Measurements from ENCODE around the gene FAM217A. TPM values are rescaled to one million over a fixed set of nuclear protein-coding genes. Genes with fewer than 3 reads are reported as not detected.

The FAM217A gene
- total RNA-seq, 1 experiment from 2014 or later = not detected

GRCh38 chr6:4059115-4059777 is 19.7 kb downstream of the FAM217A start:
- CTCF ChIA-PET = no interaction called here
- intact Hi-C loops (cut with micrococcal nuclease) = loop anchor here (5.0 kb wide), 1 partner anchor 153 kb away; no protein-coding TSS in a partner anchor
- POLR2A ChIA-PET = no interaction called here
- peaks cover 23% of the 10 kb centered on the region for H3K79me2 ChIP-seq (ENCODE audit: insufficient read depth, low read length)
- H2AFZ ChIP-seq (ENCODE audit: low read depth, low read length, poor library complexity, severe bottlenecking) = no peak overlapping the region
- DNase-seq (ENCODE audit: low read depth, low spot score) = no peak
- TF ChIP-seq POLR2AphosphoS5 (IDR thresholded peaks at IDR 0.05; ENCODE audit: low read depth, low read length) (no peak), TCF7L2 (IDR thresholded peaks at IDR 0.05; ENCODE audit: borderline replicate concordance, extremely low read depth, insufficient read depth, insufficient read length) (no peak)
- peaks cover 9% of the 10 kb centered on the region; the same call in 1 of the 2 replicates for H4K20me1 ChIP-seq (ENCODE audit: insufficient read depth)
- BruUV-seq (replicated peaks) = no TSS peak
- peaks cover 0 to 21% of the 10 kb centered on the region in 2 experiments; a peak in 2 of 4 replicates for H3K4me1 ChIP-seq (ENCODE audit: control insufficient read depth in 1 of 2, insufficient read depth in 2 of 2, low read length in 2 of 2)
- peak; percentile 55; the same call in 1 of the 2 replicates for ATAC-seq
- H3K36me3 ChIP-seq (ENCODE audit: control insufficient read depth in 1 of 2, insufficient read depth in 2 of 2, low read length in 2 of 2) = peaks cover 61 to 71% of the 10 kb centered on the region in 2 experiments
- H3K27me3 ChIP-seq (ENCODE audit: insufficient read depth, low read length) = no peaks in the 10 kb centered on the region
- H3K27ac ChIP-seq (ENCODE audit: low read depth, low read length) = no peak overlapping the region
- H3K9me3 ChIP-seq (ENCODE audit: control insufficient read depth in 1 of 2, insufficient read depth in 1 of 2, low read depth in 1 of 2, low read length in 2 of 2) = no peaks in the 10 kb centered on the region
- H3K9me2 ChIP-seq (ENCODE audit: insufficient read depth) = no peaks in the 10 kb centered on the region
- no peak overlapping the region for H3K4me3 ChIP-seq (replicated peaks in 1 of 2; ENCODE audit: low read depth in 1 of 2, low read length in 2 of 2)
- H3K9ac ChIP-seq (ENCODE audit: low read length) = no peak overlapping the region
- RAD21 ChIA-PET (ENCODE audit: low non-redundant PET in 1 of 2, low total read pairs in 2 of 2, uncharacterized antibody in 2 of 2, unreplicated experiment in 2 of 2) = no interaction called here
- H3K4me2 ChIP-seq (ENCODE audit: low read length) = peak overlapping the region; percentile 36; the same call in 1 of the 2 replicates

- peaks cover 9% of the 10 kb centered on the region; the same call in 1 of the 2 replicates for H4K20me1 ChIP-seq (ENCODE audit: insufficient read depth)
- no peak overlapping the region for H3K4me2 ChIP-seq (ENCODE audit: low read length)
- no peak for TF ChIP-seq ATF3 (IDR thresholded peaks at IDR 0.05)
- H3K27ac ChIP-seq (ENCODE audit: low read depth, low read length) = no peak overlapping the region
- CTCF ChIA-PET = interaction anchor here (0.7 kb wide), 1 partner anchor 153 kb away, joined by 3 read pairs; no protein-coding TSS in a partner anchor
- H3K36me3 ChIP-seq (ENCODE audit: control insufficient read depth in 1 of 2, insufficient read depth in 2 of 2, low read length in 2 of 2) = peaks cover 57 to 67% of the 10 kb centered on the region in 2 experiments
- RAD21 ChIA-PET (ENCODE audit: low non-redundant PET in 1 of 2, low total read pairs in 2 of 2, uncharacterized antibody in 2 of 2, unreplicated experiment in 2 of 2) = no interaction called here
- POLR2A ChIA-PET = interaction anchor here (0.6 kb wide), 1 partner anchor 35 kb away, joined by 3 read pairs; no protein-coding TSS in a partner anchor
- H3K4me3 ChIP-seq (replicated peaks in 1 of 2; ENCODE audit: low read depth in 1 of 2, low read length in 2 of 2) = no peak overlapping the region
- no peak for ATAC-seq
- H3K9ac ChIP-seq (ENCODE audit: low read length) = no peak overlapping the region
- BruUV-seq (replicated peaks) = no TSS peak
- H3K79me2 ChIP-seq (ENCODE audit: insufficient read depth, low read length) = peaks cover 34% of the 10 kb centered on the region
- intact Hi-C loops (cut with micrococcal nuclease) = loop anchor here (5.0 kb wide), 1 partner anchor 155 kb away; no protein-coding TSS in a partner anchor
- DNase-seq (ENCODE audit: low read depth, low spot score) = no peak
- H3K9me2 ChIP-seq (ENCODE audit: insufficient read depth) = no peaks in the 10 kb centered on the region
- no peak overlapping the region for H2AFZ ChIP-seq (ENCODE audit: low read depth, low read length, poor library complexity, severe bottlenecking)
- H3K9me3 ChIP-seq (ENCODE audit: control insufficient read depth in 1 of 2, insufficient read depth in 1 of 2, low read depth in 1 of 2, low read length in 2 of 2) = no peaks in the 10 kb centered on the region
- peaks cover 0 to 21% of the 10 kb centered on the region in 2 experiments; a peak in 2 of 4 replicates for H3K4me1 ChIP-seq (ENCODE audit: control insufficient read depth in 1 of 2, insufficient read depth in 2 of 2, low read length in 2 of 2)
- no peaks in the 10 kb centered on the region for H3K27me3 ChIP-seq (ENCODE audit: insufficient read depth, low read length)
Observed at GRCh38 chr6:4057036-4057435, 21.9 kb downstream of the FAM217A start.
